NK-92 (cell line): ENCODE results near the gene ANO9.

Experiments used
- DNase-seq: peaks from one replicate; lab custom pipeline; 2025; ENCODE audit not compliant: unreplicated experiment; lab: John Stamatoyannopoulos, UW

Gene ANO9

GRCh38 chr11:441418-442274 lies at the start of gene ANO9:
TSS of gene ANO9 (minus strand) at chr11:442011. CDS start at chr11:441926, 85 bp downstream.
- DNase-seq, result no peak

GRCh38 chr11:491358-491757 lies 49.5 kb upstream of the ANO9 start:
- no peak for DNase-seq

GRCh38 chr11:490930-491260 lies 49.1 kb upstream of the ANO9 start:
- no peak for DNase-seq

GRCh38 chr11:490186-490929 lies 48.5 kb upstream of the ANO9 start:
- no peak for DNase-seq

- no peak for DNase-seq
These were observed 47.9 kb upstream of the ANO9 start for GRCh38 chr11:489610-490185.

- no peak for DNase-seq
These were observed 47.2 kb upstream of the ANO9 start for GRCh38 chr11:488992-489391.

GRCh38 chr11:488579-488978 lies 46.8 kb upstream of the ANO9 start:
- DNase-seq, result no peak

GRCh38 chr11:488062-488461 lies 46.3 kb upstream of the ANO9 start:
- DNase-seq, result no peak

GRCh38 chr11:487571-488021 lies 45.8 kb upstream of the ANO9 start:
- no peak for DNase-seq

- no peak for DNase-seq
These were observed 44.4 kb upstream of the ANO9 start for GRCh38 chr11:486189-486588.

GRCh38 chr11:484616-485015 lies 42.8 kb upstream of the ANO9 start:
- DNase-seq, result no peak

- DNase-seq, result no peak
These were observed 37.5 kb upstream of the ANO9 start for GRCh38 chr11:479311-479710.

- no peak for DNase-seq
These were observed 35.4 kb upstream of the ANO9 start for GRCh38 chr11:477052-477715.

GRCh38 chr11:476416-476815 lies 34.6 kb upstream of the ANO9 start:
- DNase-seq, result no peak

GRCh38 chr11:475941-476340 lies 34.1 kb upstream of the ANO9 start:
- no peak for DNase-seq

GRCh38 chr11:474914-475506 lies 33.2 kb upstream of the ANO9 start:
- no peak for DNase-seq

- DNase-seq, result no peak
These were observed 32.4 kb upstream of the ANO9 start for GRCh38 chr11:473962-474785.

GRCh38 chr11:473415-473814 lies 31.6 kb upstream of the ANO9 start:
- DNase-seq, result no peak

- DNase-seq, result no peak
These were observed 31.0 kb upstream of the ANO9 start for GRCh38 chr11:472816-473215.

GRCh38 chr11:472272-472671 lies 30.5 kb upstream of the ANO9 start:
- no peak for DNase-seq
